Measurements from ENCODE around the gene ASTN2. TPM values are rescaled to one million over a fixed set of nuclear protein-coding genes. Genes with fewer than 3 reads are reported as not detected.

The ASTN2 gene
- total and polyA plus RNA-seq, 9 of the 15 experiments (the other 6 are each of a cell fraction or from before 2014, with no cell fraction given), result 0.56 to 3.5 (median 1.9) TPM

GRCh38 chr9:116629634-116630033 is 785.2 kb downstream of the ASTN2 start:
- TF ChIP-seq ZNF134 (CRISPR knock-in tag; conservative IDR thresholded peaks at IDR 0.05) (no peak), BRCA1 (IDR thresholded peaks at IDR 0.05) (no peak), BRCA1 (CRISPR knock-in tag; IDR thresholded peaks at IDR 0.05) (no peak), FOS (IDR thresholded peaks at IDR 0.05; ENCODE audit: extremely low read depth, insufficient read length) (no peak), ZNF23 (CRISPR knock-in tag; IDR thresholded peaks at IDR 0.05) (no peak), STAT5B (CRISPR knock-in tag; IDR thresholded peaks at IDR 0.05) (no peak), ZNF764 (CRISPR knock-in tag; IDR thresholded peaks at IDR 0.05; ENCODE audit: low read depth) (no peak), SREBF1 (IDR thresholded peaks at IDR 0.05; ENCODE audit: borderline replicate concordance, low read depth, low read length) (no peak), KDM4B (IDR thresholded peaks at IDR 0.05; ENCODE audit: borderline replicate concordance in 2 of 2, low read depth in 1 of 2) (no peak), TAL1 (IDR thresholded peaks at IDR 0.05) (no peak), KHSRP (IDR thresholded peaks at IDR 0.05) (no peak), KLF13 (tag; IDR thresholded peaks at IDR 0.05; ENCODE audit: borderline replicate concordance, low read depth) (no peak), ZNF431 (CRISPR knock-in tag; IDR thresholded peaks at IDR 0.05) (no peak)
- TF ChIP-seq, protein P1, sequence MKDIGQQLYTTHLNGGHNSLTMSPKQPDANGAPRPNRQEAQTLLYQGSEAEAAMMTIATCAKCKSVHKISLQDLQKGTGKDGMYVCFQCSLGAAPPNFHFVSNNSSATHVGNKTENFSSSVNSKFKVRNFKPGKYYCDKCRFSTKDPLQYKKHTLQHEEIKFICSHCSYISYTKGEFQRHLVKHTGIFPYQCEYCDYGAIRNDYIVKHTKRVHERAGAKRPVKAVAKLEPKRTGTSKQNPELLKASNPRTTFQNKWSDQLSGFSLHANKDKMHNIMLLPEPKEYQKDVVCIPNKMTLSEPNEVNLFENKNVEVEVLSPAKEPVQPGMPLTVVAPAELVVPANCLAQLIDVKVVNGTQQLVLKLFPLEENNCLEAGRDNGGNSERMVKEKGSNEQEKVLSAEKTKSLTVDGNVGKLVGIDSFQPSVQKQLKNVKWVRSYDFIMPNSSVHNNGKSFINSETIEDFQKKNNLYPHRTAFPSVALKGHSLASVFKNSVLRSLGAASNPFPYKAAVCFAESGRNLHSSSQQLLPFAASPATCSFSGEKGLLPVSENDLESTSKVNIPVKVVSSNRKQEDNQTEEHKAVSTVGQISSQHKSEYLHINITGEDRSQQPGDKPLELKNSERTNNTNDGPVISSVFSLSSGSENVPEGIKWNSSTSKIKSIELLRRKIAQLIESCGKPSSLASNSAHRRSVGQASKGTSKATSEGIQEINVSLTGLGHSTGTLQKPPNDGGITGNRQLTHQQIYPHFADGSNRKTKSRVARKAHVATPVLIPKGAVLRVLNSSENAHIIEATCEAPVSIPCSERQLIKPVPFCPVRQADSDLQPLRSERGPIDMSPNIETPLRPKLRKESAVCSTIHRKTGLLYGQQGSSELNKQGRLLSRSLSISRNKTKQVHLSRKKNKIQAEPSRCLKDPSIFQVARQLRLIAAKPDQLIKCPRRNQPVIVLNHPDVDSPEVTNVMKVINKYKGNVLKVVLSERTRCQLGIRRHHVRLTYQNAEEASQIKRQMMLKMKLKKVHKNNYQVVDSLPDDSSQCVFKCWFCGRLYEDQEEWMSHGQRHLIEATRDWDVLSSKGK (CRISPR knock-in tag; IDR thresholded peaks at IDR 0.05), result no peak
- TF ChIP-seq, protein P2, sequence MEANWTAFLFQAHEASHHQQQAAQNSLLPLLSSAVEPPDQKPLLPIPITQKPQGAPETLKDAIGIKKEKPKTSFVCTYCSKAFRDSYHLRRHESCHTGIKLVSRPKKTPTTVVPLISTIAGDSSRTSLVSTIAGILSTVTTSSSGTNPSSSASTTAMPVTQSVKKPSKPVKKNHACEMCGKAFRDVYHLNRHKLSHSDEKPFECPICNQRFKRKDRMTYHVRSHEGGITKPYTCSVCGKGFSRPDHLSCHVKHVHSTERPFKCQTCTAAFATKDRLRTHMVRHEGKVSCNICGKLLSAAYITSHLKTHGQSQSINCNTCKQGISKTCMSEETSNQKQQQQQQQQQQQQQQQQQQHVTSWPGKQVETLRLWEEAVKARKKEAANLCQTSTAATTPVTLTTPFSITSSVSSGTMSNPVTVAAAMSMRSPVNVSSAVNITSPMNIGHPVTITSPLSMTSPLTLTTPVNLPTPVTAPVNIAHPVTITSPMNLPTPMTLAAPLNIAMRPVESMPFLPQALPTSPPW (CRISPR knock-in tag; IDR thresholded peaks at IDR 0.05), result no peak
- Histone ChIP-seq H3K9me3 (replicated peaks; ENCODE audit: control insufficient read depth, insufficient read depth, low read depth, low read length) (no peaks in the 10 kb centered on the region), H3K9ac (ENCODE audit: insufficient read depth in 1 of 2, low read depth in 2 of 2, low read length in 2 of 2) (no peak overlapping the region), H3K36me3 (ENCODE audit: control insufficient read depth, insufficient read depth, low read length) (no peaks in the 10 kb centered on the region), H2AFZ (ENCODE audit: low read depth, low read length) (no peak overlapping the region), H3K4me2 (ENCODE audit: insufficient read depth, low read length) (no peak overlapping the region), H3K27me3 (ENCODE audit: control insufficient read depth in 2 of 2, insufficient read depth in 2 of 2, low read length in 2 of 2) (no peaks in the 10 kb centered on the region), H3K4me1 (replicated peaks in 1 of 2; ENCODE audit: control insufficient read depth in 2 of 2, insufficient read depth in 2 of 2, low read length in 2 of 2) (no peaks in the 10 kb centered on the region), H3K79me2 (ENCODE audit: control insufficient read depth, insufficient read depth, low read length) (no peaks in the 10 kb centered on the region), H3K27ac (ENCODE audit: extremely low read depth, low read depth, low read length) (no peak overlapping the region), H3K4me3 (no peak overlapping the region), H3K9me1 (ENCODE audit: control insufficient read depth, insufficient read depth, low read length) (no peaks in the 10 kb centered on the region), H4K20me1 (replicated peaks; ENCODE audit: control insufficient read depth, insufficient read depth, low read length) (no peaks in the 10 kb centered on the region)
- in situ Hi-C loops (cut with MboI) (no loop called here), intact Hi-C loops (cut with micrococcal nuclease) (no loop called here)
- CTCF ChIA-PET (ENCODE audit: low intra/inter-chr PET ratio), result no interaction called here
- ATAC-seq, result no peak
- POLR2A ChIA-PET, result no interaction called here
- no peak for DNase-seq (ENCODE audit: extremely low read depth in 1 of 4, low spot score in 3 of 4)
- no TSS peak for BruUV-seq (replicated peaks)
- FAIRE-seq, result no peak
- 0% methylated on average over 3 of the region's 3 CpGs for WGBS (ENCODE audit: insufficient coverage, low coverage, missing lambda C conversion rate)

Data from K562 (cell line).